HL-60 (cell line): ENCODE measurements around the gene WNK1.

Experiments used
- DNase-seq, 2 experiments: peaks; one replicate each; pipeline ENCODE4 v3.0.0-alpha.2; 2010 to 2020; ENCODE audit warnings: low read depth in 1 of 2, low spot score in 1 of 2
- H3K27ac ChIP-seq: fragments of 250-450 bp; sonication (Bioruptor Pico); replicated peaks from 2 replicates; pipeline ENCODE4 v1.5.1; 2020; ENCODE audit warnings: mild to moderate bottlenecking, moderate library complexity
- H3K27me3 ChIP-seq: fragments of 250-450 bp; sonication (Bioruptor Pico); 2 replicates; pipeline ENCODE4 v1.5.1; 2021; ENCODE audit warnings: mild to moderate bottlenecking, moderate library complexity; ENCODE audit not compliant: insufficient read depth, poor library complexity, severe bottlenecking
- H3K4me3 ChIP-seq: replicated peaks from 2 replicates; pipeline ENCODE4 v1.5.1; 2011; ENCODE audit warnings: mild to moderate bottlenecking, control low read depth, low read length; ENCODE audit not compliant: insufficient read depth
- GABPA ChIP-seq: IDR thresholded peaks from 2 replicates; pipeline ENCODE4 v1.6.1; 2012; ENCODE audit warnings: low read depth
- POLR2AphosphoS5 ChIP-seq: IDR thresholded peaks from 2 replicates; pipeline ENCODE4 v1.6.1; 2012; ENCODE audit warnings: low read depth
- REST ChIP-seq: IDR thresholded peaks from 2 replicates; pipeline ENCODE4 v1.6.1; 2012; ENCODE audit warnings: low read depth; ENCODE audit not compliant: insufficient replicate concordance
- SPI1 ChIP-seq: IDR thresholded peaks from 2 replicates; pipeline ENCODE4 v1.6.1; 2012; ENCODE audit warnings: low read depth, mild to moderate bottlenecking, borderline replicate concordance
- TF ChIP-seq, protein P1 (sequence below): IDR thresholded peaks from one replicate; pipeline ENCODE4 v1.5.1; 2011; ENCODE audit warnings: low read length, control low read depth, inconsistent platforms; ENCODE audit not compliant: insufficient read depth

The WNK1 gene

GRCh38 chr12:790608-791007, 38.2 kb downstream of the WNK1 start:
- no peak for TF ChIP-seq REST
- no peak for TF ChIP-seq SPI1
- TF ChIP-seq, protein P1, sequence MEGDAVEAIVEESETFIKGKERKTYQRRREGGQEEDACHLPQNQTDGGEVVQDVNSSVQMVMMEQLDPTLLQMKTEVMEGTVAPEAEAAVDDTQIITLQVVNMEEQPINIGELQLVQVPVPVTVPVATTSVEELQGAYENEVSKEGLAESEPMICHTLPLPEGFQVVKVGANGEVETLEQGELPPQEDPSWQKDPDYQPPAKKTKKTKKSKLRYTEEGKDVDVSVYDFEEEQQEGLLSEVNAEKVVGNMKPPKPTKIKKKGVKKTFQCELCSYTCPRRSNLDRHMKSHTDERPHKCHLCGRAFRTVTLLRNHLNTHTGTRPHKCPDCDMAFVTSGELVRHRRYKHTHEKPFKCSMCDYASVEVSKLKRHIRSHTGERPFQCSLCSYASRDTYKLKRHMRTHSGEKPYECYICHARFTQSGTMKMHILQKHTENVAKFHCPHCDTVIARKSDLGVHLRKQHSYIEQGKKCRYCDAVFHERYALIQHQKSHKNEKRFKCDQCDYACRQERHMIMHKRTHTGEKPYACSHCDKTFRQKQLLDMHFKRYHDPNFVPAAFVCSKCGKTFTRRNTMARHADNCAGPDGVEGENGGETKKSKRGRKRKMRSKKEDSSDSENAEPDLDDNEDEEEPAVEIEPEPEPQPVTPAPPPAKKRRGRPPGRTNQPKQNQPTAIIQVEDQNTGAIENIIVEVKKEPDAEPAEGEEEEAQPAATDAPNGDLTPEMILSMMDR: no peak
- TF ChIP-seq GABPA: no peak
- TF ChIP-seq POLR2AphosphoS5: no peak
- DNase-seq: no peak
- Histone ChIP-seq H3K4me3 (no peak overlapping the region), H3K27me3 (no peaks in the 10 kb centered on the region), H3K27ac (no peak overlapping the region)

DNA sequence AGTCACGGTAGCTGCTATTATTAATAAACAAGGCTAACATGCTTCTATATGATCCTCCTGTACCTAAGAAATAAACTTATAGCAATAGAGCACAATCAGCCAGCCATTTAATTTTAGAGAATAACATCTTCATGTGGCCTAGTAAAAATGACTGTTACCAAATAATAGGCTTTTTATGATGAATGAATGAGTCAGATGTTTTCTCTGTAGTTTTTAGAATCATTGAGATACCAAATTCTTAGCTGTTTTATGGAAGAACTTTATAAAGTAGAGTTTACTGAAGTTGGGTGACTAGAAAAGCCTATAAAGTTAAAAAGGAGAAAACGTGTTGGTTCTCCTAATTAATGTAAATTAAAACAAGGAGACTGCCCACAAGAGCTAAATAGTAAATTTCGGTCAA, 40.7 kb downstream of the WNK1 start:
- Histone ChIP-seq H3K4me3 (no peak overlapping the region), H3K27me3 (no peaks in the 10 kb centered on the region), H3K27ac (no peak overlapping the region)
- no peak for TF ChIP-seq GABPA
- TF ChIP-seq SPI1: no peak
- no peak for TF ChIP-seq POLR2AphosphoS5
- DNase-seq: no peak

DNA sequence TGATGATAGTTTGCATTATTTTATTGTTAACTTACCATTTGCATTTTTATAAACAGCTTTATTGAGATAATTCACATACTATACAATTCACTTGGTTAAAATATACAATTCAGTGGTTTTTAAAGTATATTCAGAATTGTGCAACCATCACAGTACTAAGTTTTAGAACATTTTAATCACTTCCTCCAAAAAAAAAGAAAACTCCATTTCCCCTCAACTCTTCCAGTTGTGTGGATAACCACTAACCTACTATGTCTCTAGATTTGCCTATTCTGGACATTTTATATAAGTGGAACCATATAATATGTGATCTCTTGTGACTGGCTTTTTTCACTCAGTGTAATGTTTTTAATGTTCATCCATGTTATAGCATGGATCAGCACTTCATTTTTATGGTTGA, 41.3 kb downstream of the WNK1 start:
- no peak for DNase-seq
- Histone ChIP-seq H3K27ac (no peak overlapping the region), H3K4me3 (no peak overlapping the region), H3K27me3 (no peaks in the 10 kb centered on the region)
- TF ChIP-seq GABPA: no peak
- no peak for TF ChIP-seq REST
- TF ChIP-seq POLR2AphosphoS5: no peak
- TF ChIP-seq SPI1: 0 out of 2 replicates have a peak, but pooled peaks have one; percentile 12
- TF ChIP-seq, protein P1: no peak

DNA sequence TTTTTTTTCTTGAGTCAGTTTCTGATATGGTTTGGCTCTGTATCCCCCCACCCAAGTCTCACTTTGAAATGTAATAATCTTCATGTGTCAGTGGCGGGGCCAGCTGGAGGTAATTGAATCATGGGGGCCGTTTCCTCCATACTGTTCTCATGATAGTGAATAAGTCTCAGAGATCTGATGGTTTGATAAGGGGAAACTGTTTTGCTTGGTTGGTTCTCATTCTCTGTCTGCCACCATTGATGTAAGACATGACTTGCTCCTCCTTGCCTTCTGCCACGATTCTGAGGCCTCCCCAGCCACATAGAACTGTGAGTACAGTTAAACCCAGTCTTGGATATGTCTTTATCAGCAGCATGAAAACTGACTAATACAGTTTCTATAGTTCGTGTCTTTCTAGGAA, 42.9 kb downstream of the WNK1 start:
- Histone ChIP-seq H3K27me3 (no peaks in the 10 kb centered on the region), H3K4me3 (no peak overlapping the region), H3K27ac (no peak overlapping the region)
- no peak for DNase-seq
- TF ChIP-seq, protein P1: no peak
- TF ChIP-seq SPI1 (no peak), GABPA (no peak), POLR2AphosphoS5 (no peak), REST (no peak)
